ENCODE measurements around the gene KAT6B.

KAT6B gene

GRCh38 chr10:74856940-74857339 is 30.5 kb downstream of the KAT6B start:
- in situ Hi-C loops (cut with MboI; ENCODE audit: low sequenced_read_pairs), result no loop called here
- DNase-seq (ENCODE audit: low spot score in 2 of 2), result no peak
- peaks cover 9% of the 10 kb centered on the region for H3K4me1 ChIP-seq
- no peaks in the 10 kb centered on the region for H3K9me3 ChIP-seq
- H3K4me3 ChIP-seq, result no peak overlapping the region
- H3K36me3 ChIP-seq (replicated peaks), result no peaks in the 10 kb centered on the region
- H3K27me3 ChIP-seq (ENCODE audit: low read depth), result no peaks in the 10 kb centered on the region

GRCh38 chr10:74857586-74857985 is 31.2 kb downstream of the KAT6B start:
- no peak for DNase-seq (ENCODE audit: low spot score in 2 of 2)
- 0 out of 2 replicates have a peak, but pooled peaks cover 3% of the 10 kb centered on the region for H3K27me3 ChIP-seq (ENCODE audit: low read depth)
- in situ Hi-C loops (cut with MboI; ENCODE audit: low sequenced_read_pairs), result no loop called here
- H3K9me3 ChIP-seq, result no peaks in the 10 kb centered on the region
- no peak overlapping the region for H3K4me3 ChIP-seq
- H3K36me3 ChIP-seq (replicated peaks), result no peaks in the 10 kb centered on the region
- H3K4me1 ChIP-seq, result peaks cover 2% of the 10 kb centered on the region

GRCh38 chr10:74859546-74859945 is 33.1 kb downstream of the KAT6B start:
- Histone ChIP-seq H3K4me3 (no peak overlapping the region), H3K27me3 (ENCODE audit: low read depth) (0 out of 2 replicates have a peak, but pooled peaks cover 3% of the 10 kb centered on the region), H3K4me1 (peaks cover 7% of the 10 kb centered on the region), H3K36me3 (replicated peaks) (no peaks in the 10 kb centered on the region), H3K9me3 (no peaks in the 10 kb centered on the region)
- in situ Hi-C loops (cut with MboI; ENCODE audit: low sequenced_read_pairs), result no loop called here
- DNase-seq (ENCODE audit: low spot score in 2 of 2), result no peak

GRCh38 chr10:74862625-74863024 is 36.2 kb downstream of the KAT6B start:
- Histone ChIP-seq H3K36me3 (replicated peaks) (no peaks in the 10 kb centered on the region), H3K9me3 (no peaks in the 10 kb centered on the region), H3K4me3 (no peak overlapping the region), H3K27me3 (ENCODE audit: low read depth) (0 out of 2 replicates have a peak, but pooled peaks cover 3% of the 10 kb centered on the region), H3K4me1 (peaks cover 7% of the 10 kb centered on the region)
- no peak for DNase-seq (ENCODE audit: low spot score in 2 of 2)
- in situ Hi-C loops (cut with MboI; ENCODE audit: low sequenced_read_pairs), result no loop called here

GRCh38 chr10:74863551-74863950 is 37.2 kb downstream of the KAT6B start:
- H3K9me3 ChIP-seq, result no peaks in the 10 kb centered on the region
- no peak overlapping the region for H3K4me3 ChIP-seq
- peaks cover 7% of the 10 kb centered on the region for H3K4me1 ChIP-seq
- no peaks in the 10 kb centered on the region for H3K36me3 ChIP-seq (replicated peaks)
- DNase-seq (ENCODE audit: low spot score in 2 of 2), result peak in 1 of 2 experiments; percentile 70
- in situ Hi-C loops (cut with MboI; ENCODE audit: low sequenced_read_pairs), result no loop called here
- H3K27me3 ChIP-seq (ENCODE audit: low read depth), result 0 out of 2 replicates have a peak, but pooled peaks cover 3% of the 10 kb centered on the region

- Histone ChIP-seq H3K36me3 (replicated peaks) (no peaks in the 10 kb centered on the region), H3K4me1 (peaks cover 7% of the 10 kb centered on the region), H3K27me3 (ENCODE audit: low read depth) (0 out of 2 replicates have a peak, but pooled peaks cover 1% of the 10 kb centered on the region), H3K9me3 (no peaks in the 10 kb centered on the region), H3K4me3 (no peak overlapping the region)
- in situ Hi-C loops (cut with MboI; ENCODE audit: low sequenced_read_pairs), result no loop called here
- no peak for DNase-seq (ENCODE audit: low spot score in 2 of 2)
Observed at GRCh38 chr10:74867351-74867750, 41.0 kb downstream of the KAT6B start.

- Histone ChIP-seq H3K4me3 (no peak overlapping the region), H3K36me3 (replicated peaks) (no peaks in the 10 kb centered on the region), H3K9me3 (no peaks in the 10 kb centered on the region), H3K4me1 (peaks cover 5% of the 10 kb centered on the region), H3K27me3 (ENCODE audit: low read depth) (no peaks in the 10 kb centered on the region)
- no peak for DNase-seq (ENCODE audit: low spot score in 2 of 2)
- in situ Hi-C loops (cut with MboI; ENCODE audit: low sequenced_read_pairs), result no loop called here
Observed at GRCh38 chr10:74868392-74868977, 42.1 kb downstream of the KAT6B start.

- Histone ChIP-seq H3K4me1 (no peaks in the 10 kb centered on the region), H3K27me3 (ENCODE audit: low read depth) (no peaks in the 10 kb centered on the region), H3K36me3 (replicated peaks) (no peaks in the 10 kb centered on the region), H3K4me3 (no peak overlapping the region), H3K9me3 (no peaks in the 10 kb centered on the region)
- in situ Hi-C loops (cut with MboI; ENCODE audit: low sequenced_read_pairs), result no loop called here
- no peak for DNase-seq (ENCODE audit: low spot score in 2 of 2)
Observed at GRCh38 chr10:74869635-74870034, 43.2 kb downstream of the KAT6B start.

GRCh38 chr10:74870191-74870590 is 43.8 kb downstream of the KAT6B start:
- no peaks in the 10 kb centered on the region for H3K27me3 ChIP-seq (ENCODE audit: low read depth)
- no peaks in the 10 kb centered on the region for H3K9me3 ChIP-seq
- H3K4me3 ChIP-seq, result no peak overlapping the region
- H3K4me1 ChIP-seq, result no peaks in the 10 kb centered on the region
- no peak for DNase-seq (ENCODE audit: low spot score in 2 of 2)
- no peaks in the 10 kb centered on the region for H3K36me3 ChIP-seq (replicated peaks)
- in situ Hi-C loops (cut with MboI; ENCODE audit: low sequenced_read_pairs), result no loop called here

GRCh38 chr10:74871595-74872382 is 45.4 kb downstream of the KAT6B start:
- no peaks in the 10 kb centered on the region for H3K9me3 ChIP-seq
- H3K27me3 ChIP-seq (ENCODE audit: low read depth), result no peaks in the 10 kb centered on the region
- H3K4me3 ChIP-seq, result no peak overlapping the region
- no peaks in the 10 kb centered on the region for H3K36me3 ChIP-seq (replicated peaks)
- DNase-seq (ENCODE audit: low spot score in 2 of 2), result no peak
- peaks cover 9% of the 10 kb centered on the region for H3K4me1 ChIP-seq
- in situ Hi-C loops (cut with MboI; ENCODE audit: low sequenced_read_pairs), result no loop called here

GRCh38 chr10:74873803-74874454 is 47.5 kb downstream of the KAT6B start:
- Histone ChIP-seq H3K4me3 (no peak overlapping the region), H3K27me3 (ENCODE audit: low read depth) (no peaks in the 10 kb centered on the region), H3K36me3 (replicated peaks) (no peaks in the 10 kb centered on the region), H3K9me3 (no peaks in the 10 kb centered on the region), H3K4me1 (peaks cover 9% of the 10 kb centered on the region)
- no peak for DNase-seq (ENCODE audit: low spot score in 2 of 2)
- in situ Hi-C loops (cut with MboI; ENCODE audit: low sequenced_read_pairs), result no loop called here

GRCh38 chr10:74874649-74875048 is 48.2 kb downstream of the KAT6B start:
- H3K27me3 ChIP-seq (ENCODE audit: low read depth), result no peaks in the 10 kb centered on the region
- H3K4me3 ChIP-seq, result no peak overlapping the region
- DNase-seq (ENCODE audit: low spot score in 2 of 2), result no peak
- no peaks in the 10 kb centered on the region for H3K9me3 ChIP-seq
- no peaks in the 10 kb centered on the region for H3K36me3 ChIP-seq (replicated peaks)
- peaks cover 9% of the 10 kb centered on the region for H3K4me1 ChIP-seq
- in situ Hi-C loops (cut with MboI; ENCODE audit: low sequenced_read_pairs), result no loop called here

GRCh38 chr10:74875068-74875467 is 48.7 kb downstream of the KAT6B start:
- no peaks in the 10 kb centered on the region for H3K9me3 ChIP-seq
- H3K27me3 ChIP-seq (ENCODE audit: low read depth), result no peaks in the 10 kb centered on the region
- DNase-seq (ENCODE audit: low spot score in 2 of 2), result no peak
- H3K36me3 ChIP-seq (replicated peaks), result no peaks in the 10 kb centered on the region
- in situ Hi-C loops (cut with MboI; ENCODE audit: low sequenced_read_pairs), result no loop called here
- H3K4me3 ChIP-seq, result no peak overlapping the region
- peaks cover 9% of the 10 kb centered on the region for H3K4me1 ChIP-seq

GRCh38 chr10:74875966-74876365 is 49.6 kb downstream of the KAT6B start:
- no peak for DNase-seq (ENCODE audit: low spot score in 2 of 2)
- Histone ChIP-seq H3K9me3 (no peaks in the 10 kb centered on the region), H3K36me3 (replicated peaks) (no peaks in the 10 kb centered on the region), H3K27me3 (ENCODE audit: low read depth) (no peaks in the 10 kb centered on the region), H3K4me1 (peaks cover 9% of the 10 kb centered on the region), H3K4me3 (no peak overlapping the region)
- in situ Hi-C loops (cut with MboI; ENCODE audit: low sequenced_read_pairs), result no loop called here
